Neural cell (in vitro differentiated cells): ENCODE results near the gene CAMK2B. TPM values are rescaled to one million over a fixed set of nuclear protein-coding genes. Genes with fewer than 3 reads are reported as not detected.

Experiments
- H2AFZ ChIP-seq: fragments of 200-600, 300-800 bp; sonication (generic), shearing (Covaris generic); 2 replicates; pipeline ENCODE4 v1.6.0; 2014; ENCODE audit warnings: low read depth, mild to moderate bottlenecking, antibody characterized with exemption, low read length, moderate library complexity
- H3F3A ChIP-seq: fragments of 200-600 bp; shearing (Covaris generic); 2 replicates; pipeline ENCODE4 v1.6.1; 2016; ENCODE audit warnings: mild to moderate bottlenecking, moderate library complexity, mixed read lengths, antibody characterized with exemption, low read length; ENCODE audit not compliant: insufficient read depth, poor library complexity, severe bottlenecking
- H3K27ac ChIP-seq: fragments of 200-600, 300-800 bp; sonication (generic), shearing (Covaris generic); 2 replicates; pipeline ENCODE4 v1.5.1; 2014; ENCODE audit warnings: mild to moderate bottlenecking, low read length, moderate library complexity
- H3K27me3 ChIP-seq: fragments of 300-800, 200-600 bp; sonication (generic), shearing (Covaris generic); 2 replicates; pipeline ENCODE4 v1.6.0; 2014; ENCODE audit warnings: mild to moderate bottlenecking, low read depth, low read length, moderate library complexity; ENCODE audit not compliant: insufficient read depth
- H3K36me3 ChIP-seq: fragments of 300-800, 200-600 bp; sonication (generic), shearing (Covaris generic); 2 replicates; pipeline ENCODE4 v1.5.1; 2014; ENCODE audit warnings: mild to moderate bottlenecking, antibody characterized with exemption, low read length, moderate library complexity; ENCODE audit not compliant: insufficient read depth
- H3K4me2 ChIP-seq: fragments of 300-800, 200-600 bp; sonication (generic), shearing (Covaris generic); 2 replicates; pipeline ENCODE4 v1.6.0; 2014; ENCODE audit warnings: mild to moderate bottlenecking, low read length
- H3K4me3 ChIP-seq: fragments of 300-800, 200-600 bp; sonication (generic), shearing (Covaris generic); 2 replicates; pipeline ENCODE4 v1.5.1; 2014; ENCODE audit warnings: mild to moderate bottlenecking, low read length, moderate library complexity
- H3K79me2 ChIP-seq: fragments of 200-600 bp; shearing (Covaris generic); replicated peaks from 2 replicates; pipeline ENCODE4 v1.6.0; 2014; ENCODE audit warnings: mild to moderate bottlenecking, low read length, moderate library complexity; ENCODE audit not compliant: insufficient read depth
- H3K9ac ChIP-seq: fragments of 300-800, 200-600 bp; sonication (generic), shearing (Covaris generic); 2 replicates; pipeline ENCODE4 v1.6.1; 2016; ENCODE audit warnings: mild to moderate bottlenecking, low read length, mixed read lengths
- H3K9me2 ChIP-seq: fragments of 200-600 bp; shearing (Covaris generic); 2 replicates; pipeline ENCODE4 v1.6.1; 2016; ENCODE audit warnings: mild to moderate bottlenecking, low read length, mixed read lengths; ENCODE audit not compliant: insufficient read depth
- H3K9me3 ChIP-seq: fragments of 200-600, 300-800 bp; sonication (generic), shearing (Covaris generic); 2 replicates; pipeline ENCODE4 v1.6.1; 2016; ENCODE audit warnings: mild to moderate bottlenecking, mixed run types, low read length, moderate library complexity, mixed read lengths
- H4K20me1 ChIP-seq: fragments of 200-600 bp; shearing (Covaris generic); 2 replicates; pipeline ENCODE4 v1.6.1; 2016; ENCODE audit warnings: mild to moderate bottlenecking, mixed run types; ENCODE audit not compliant: insufficient read depth
- CTCF ChIP-seq: fragments of 450-650 bp; IDR thresholded peaks from 2 replicates; pipeline ENCODE4 v1.5.1; 2014; ENCODE audit warnings: antibody characterized with exemption, mild to moderate bottlenecking, moderate library complexity; ENCODE audit not compliant: poor library complexity, severe bottlenecking
- EP300 ChIP-seq: fragments of 450-650 bp; conservative IDR thresholded peaks from 2 replicates; pipeline ENCODE4 v1.6.1; 2014; ENCODE audit warnings: antibody characterized with exemption, mild to moderate bottlenecking, moderate library complexity; ENCODE audit not compliant: poor library complexity, severe bottlenecking
- EZH2 ChIP-seq: fragments of 200-600, 300-800 bp; shearing (Covaris generic), sonication (generic); IDR thresholded peaks from 2 replicates; pipeline ENCODE4 v1.6.1; 2014; ENCODE audit warnings: antibody characterized with exemption, low read length, borderline replicate concordance, mild to moderate bottlenecking; ENCODE audit not compliant: insufficient read depth, poor library complexity, severe bottlenecking
- MXI1 ChIP-seq: fragments of 450-650 bp; conservative IDR thresholded peaks from 2 replicates; pipeline ENCODE4 v1.6.1; 2014; ENCODE audit warnings: antibody characterized with exemption, mild to moderate bottlenecking; ENCODE audit not compliant: poor library complexity, severe bottlenecking
- POLR2AphosphoS5 ChIP-seq: IDR thresholded peaks from 2 replicates; pipeline ENCODE4 v1.6.1; 2012
- RAD21 ChIP-seq: fragments of 450-650 bp; conservative IDR thresholded peaks from 2 replicates; pipeline ENCODE4 v1.6.1; 2014; ENCODE audit warnings: antibody characterized with exemption, mild to moderate bottlenecking, moderate library complexity
- REST ChIP-seq: IDR thresholded peaks from 2 replicates; pipeline ENCODE4 v1.6.1; 2012; ENCODE audit warnings: borderline replicate concordance
- SMC3 ChIP-seq: fragments of 450-650 bp; conservative IDR thresholded peaks from 2 replicates; pipeline ENCODE4 v1.6.1; 2014; ENCODE audit warnings: antibody characterized with exemption, mild to moderate bottlenecking, moderate library complexity; ENCODE audit not compliant: poor library complexity
- TAF1 ChIP-seq: IDR thresholded peaks from 2 replicates; pipeline ENCODE4 v1.6.1; 2012; ENCODE audit warnings: low read depth
- polyA plus RNA-seq: library from polyadenylated mRNA; depleted of rRNA; stranded (reverse); fragments of >200 nt; gene quantifications from 2 replicates; pipeline ENCODE4 v1.2.3, GENCODE V29; 2014

Gene CAMK2B
- polyA plus RNA-seq, 1 donor from 2014 or later, result 67.3 TPM

- no peaks in the 10 kb centered on the region for H3K79me2 ChIP-seq
- no peak overlapping the region for H2AFZ ChIP-seq
- no peaks in the 10 kb centered on the region for H3F3A ChIP-seq
- no peak for TF ChIP-seq POLR2AphosphoS5
- no peak for TF ChIP-seq EZH2
- TF ChIP-seq MXI1, result no peak
- no peak for TF ChIP-seq CTCF
- no peak for TF ChIP-seq TAF1
- TF ChIP-seq SMC3, result no peak
- no peak for TF ChIP-seq REST
- TF ChIP-seq EP300, result no peak
- TF ChIP-seq RAD21, result no peak
- no peaks in the 10 kb centered on the region for H3K9me3 ChIP-seq
- H3K9ac ChIP-seq, result no peak overlapping the region
- H3K27me3 ChIP-seq, result no peaks in the 10 kb centered on the region
- no peaks in the 10 kb centered on the region for H3K9me2 ChIP-seq
- H4K20me1 ChIP-seq, result no peaks in the 10 kb centered on the region
- no peak overlapping the region for H3K27ac ChIP-seq
- no peak overlapping the region for H3K4me2 ChIP-seq
- no peaks in the 10 kb centered on the region for H3K36me3 ChIP-seq
- H3K4me3 ChIP-seq, result no peak overlapping the region
Observed at GRCh38 chr7:44249639-44250234, 75.7 kb downstream of the CAMK2B start.

- Histone ChIP-seq H3F3A (no peaks in the 10 kb centered on the region), H3K9me2 (no peaks in the 10 kb centered on the region), H3K9me3 (no peaks in the 10 kb centered on the region), H3K27me3 (no peaks in the 10 kb centered on the region), H3K27ac (no peak overlapping the region), H3K4me3 (no peak overlapping the region), H4K20me1 (no peaks in the 10 kb centered on the region), H3K9ac (no peak overlapping the region), H3K79me2 (no peaks in the 10 kb centered on the region), H3K4me2 (no peak overlapping the region), H2AFZ (no peak overlapping the region), H3K36me3 (no peaks in the 10 kb centered on the region)
- TF ChIP-seq CTCF (no peak), SMC3 (no peak), POLR2AphosphoS5 (no peak), EP300 (no peak), MXI1 (no peak), RAD21 (no peak), EZH2 (no peak), TAF1 (no peak), REST (no peak)
Observed at GRCh38 chr7:44247868-44248651, 77.3 kb downstream of the CAMK2B start.
